Spleen (tissue), 11 donors: ENCODE data around the gene CHM. TPM values are rescaled to one million over a fixed set of nuclear protein-coding genes. Genes with fewer than 3 reads are reported as not detected.

Experiments used
- DNase-seq: peaks from one replicate; pipeline ENCODE4 v3.0.0-alpha.2; 2020
- H3K27ac ChIP-seq, 8 donors: fragments of 200-600 bp; sonication (generic) in 7 of 8; 1 replicate in 4 of 8; 2 replicates in 4 of 8; pipeline versions ENCODE4 v1.5.0 to v1.8.0; 2016 to 2021; ENCODE audit warnings: inconsistent platforms in 4 of 8, mild to moderate bottlenecking in 4 of 8, moderate library complexity in 1 of 8
- H3K27me3 ChIP-seq, 7 donors: fragments of 200-600 bp; sonication (generic) in 6 of 7; replicated peaks in 1 of 7; 1 replicate in 4 of 7; 2 replicates in 3 of 7; pipeline versions ENCODE4 v1.5.0 to v1.8.0; 2016 to 2021; ENCODE audit warnings: inconsistent platforms in 3 of 7, mild to moderate bottlenecking in 1 of 7
- H3K36me3 ChIP-seq, 6 donors: fragments of 200-600 bp; sonication (generic) in 5 of 6; 1 replicate in 4 of 6; 2 replicates in 2 of 6; pipeline versions ENCODE4 v1.5.0 to v1.8.0; 2016 to 2021; ENCODE audit warnings: inconsistent platforms in 2 of 6
- H3K4me1 ChIP-seq, 6 donors: fragments of 200-600 bp; sonication (generic) in 5 of 6; 1 replicate in 3 of 6; 2 replicates in 3 of 6; pipeline versions ENCODE4 v1.5.0 to v1.8.0; 2016 to 2021; ENCODE audit warnings: inconsistent platforms in 3 of 6
- H3K4me3 ChIP-seq, 8 donors: fragments of 200-600 bp; sonication (generic) in 7 of 8; 1 replicate in 4 of 8; 2 replicates in 4 of 8; pipeline versions ENCODE4 v1.5.0 to v1.8.0; 2016 to 2021; ENCODE audit warnings: inconsistent platforms in 4 of 8, mild to moderate bottlenecking in 4 of 8, moderate library complexity in 2 of 8
- H3K9me3 ChIP-seq, 8 donors: fragments of 200-600 bp; sonication (generic) in 7 of 8; 1 replicate in 4 of 8; 2 replicates in 4 of 8; pipeline versions ENCODE4 v1.5.0 to v1.8.0; 2016 to 2021; ENCODE audit warnings: inconsistent platforms in 4 of 8
- POLR2A ChIP-seq, 3 donors: fragments of 450-650 bp; IDR thresholded peaks; one replicate each; pipeline ENCODE4 v1.5.1; 2017; ENCODE audit warnings: antibody characterized with exemption in 3 of 3, mild to moderate bottlenecking in 1 of 3
- POLR2AphosphoS5 ChIP-seq, 3 donors: sonication (generic); formaldehyde crosslinking; IDR thresholded peaks; one replicate each; pipeline ENCODE4 v1.5.1; 2017; ENCODE audit warnings: antibody characterized with exemption in 3 of 3
- WGBS, 5 donors: extraction: QIAGEN DNeasy Blood & Tissue Kit in 3 of 5; methylation state at CpG; one replicate each; pipeline versions ENCODE4 v1.1.5 to v1.1.7; 2013 to 2018; 5-methylcytosine and 5-hydroxymethylcytosine counted together
- intact Hi-C: fragments of 100-400 bp; cut with DNase I; formaldehyde crosslinking; loops from one replicate; pipeline ENCODE4 v1.15.0; 2023; ENCODE audit warnings: low total_unique reads
- polyA plus RNA-seq, 3 donors: library from polyadenylated mRNA; stranded (reverse); fragments of 200-250 nt; gene quantifications; one replicate each; pipeline ENCODE4 v1.2.1, GENCODE V29; 2013
- total RNA-seq, 7 donors: library from RNA; depleted of rRNA in 3 of 7; stranded (reverse); fragments of >200 nt in 3 of 7; fragmentation: NEBNext Ultra II Directional in 4 of 7; extraction: Animal tissue kit (Norgen Biotek cat#: 25700) in 4 of 7; gene quantifications; one replicate each; pipeline versions ENCODE4 v1.1.0 to v1.2.1, GENCODE V29; 2016 to 2021
- TF ChIP-seq, protein P1 (sequence below), 11 experiments: fragments of 200-600 bp in 7 of 11; fragments of 450-650 bp in 4 of 11; sonication (generic) in 4 of 11; IDR thresholded peaks in 8 of 11; conservative IDR thresholded peaks in 3 of 11; 1 replicate in 7 of 11; 2 replicates in 4 of 11; pipeline versions ENCODE4 v1.4.0 to v1.8.0; 2016 to 2021; ENCODE audit warnings: antibody characterized with exemption in 11 of 11, inconsistent platforms in 4 of 11, mild to moderate bottlenecking in 1 of 11
- donor health status: healthy with polysubstance abuse.
- donor health status: DM: no; HTN: no; CAD: no; lungs with moderate emphysema.
- donor health status: DM: no; HTN: no; CAD: no.
- donor health status: Bipolar disorder and iron deficiency.
- donor health status: healthy.
- donor health status: DM: no; HTN: no; CAD: no.
- donor health status: DM: yes; HTN: yes; CAD: no.

CHM gene
- total and polyA plus RNA-seq, 10 donors, result 9.3 to 35.3 (median 23.3) TPM

GRCh38 chrX:85865324-85865723, 182.0 kb downstream of the CHM start:
- no peak for DNase-seq
- no peaks in the 10 kb centered on the region for H3K27me3 ChIP-seq
- no peaks in the 10 kb centered on the region for H3K4me1 ChIP-seq
- H3K36me3 ChIP-seq, result peaks cover 0 to 82% (median 19%) of the 10 kb centered on the region in 6 donors
- no peak overlapping the region for H3K4me3 ChIP-seq
- intact Hi-C loops, result no loop called here
- TF ChIP-seq POLR2A (IDR thresholded peaks at IDR 0.05) (no peak), POLR2AphosphoS5 (IDR thresholded peaks at IDR 0.05) (no peak)
- TF ChIP-seq, protein P1, sequence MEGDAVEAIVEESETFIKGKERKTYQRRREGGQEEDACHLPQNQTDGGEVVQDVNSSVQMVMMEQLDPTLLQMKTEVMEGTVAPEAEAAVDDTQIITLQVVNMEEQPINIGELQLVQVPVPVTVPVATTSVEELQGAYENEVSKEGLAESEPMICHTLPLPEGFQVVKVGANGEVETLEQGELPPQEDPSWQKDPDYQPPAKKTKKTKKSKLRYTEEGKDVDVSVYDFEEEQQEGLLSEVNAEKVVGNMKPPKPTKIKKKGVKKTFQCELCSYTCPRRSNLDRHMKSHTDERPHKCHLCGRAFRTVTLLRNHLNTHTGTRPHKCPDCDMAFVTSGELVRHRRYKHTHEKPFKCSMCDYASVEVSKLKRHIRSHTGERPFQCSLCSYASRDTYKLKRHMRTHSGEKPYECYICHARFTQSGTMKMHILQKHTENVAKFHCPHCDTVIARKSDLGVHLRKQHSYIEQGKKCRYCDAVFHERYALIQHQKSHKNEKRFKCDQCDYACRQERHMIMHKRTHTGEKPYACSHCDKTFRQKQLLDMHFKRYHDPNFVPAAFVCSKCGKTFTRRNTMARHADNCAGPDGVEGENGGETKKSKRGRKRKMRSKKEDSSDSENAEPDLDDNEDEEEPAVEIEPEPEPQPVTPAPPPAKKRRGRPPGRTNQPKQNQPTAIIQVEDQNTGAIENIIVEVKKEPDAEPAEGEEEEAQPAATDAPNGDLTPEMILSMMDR (IDR thresholded peaks at IDR 0.05 in 8 of 11, conservative IDR thresholded peaks at IDR 0.05 in 3 of 11), result no peak
- H3K27ac ChIP-seq, result no peak overlapping the region
- H3K9me3 ChIP-seq, result peaks cover 0 to 23% (median 13%) of the 10 kb centered on the region in 8 donors

DNA sequence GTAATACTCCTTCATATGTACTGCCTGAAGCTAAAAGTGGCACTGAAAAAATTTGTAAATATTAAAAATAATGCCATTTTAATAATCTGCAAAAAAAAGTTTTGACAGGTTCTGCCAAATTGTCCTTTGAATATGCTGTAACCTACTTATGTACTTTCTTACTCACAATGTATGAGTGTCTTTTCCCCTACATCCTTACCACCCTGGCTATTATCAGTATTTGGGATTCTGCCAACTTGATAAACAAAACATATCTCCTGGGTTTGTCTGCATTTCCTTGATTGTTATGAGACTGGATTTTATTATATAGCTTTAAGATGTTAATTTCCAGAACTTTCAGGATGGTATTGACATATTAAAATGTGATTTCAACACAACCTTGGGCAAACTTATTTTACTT, 187.9 kb downstream of the CHM start:
- no peaks in the 10 kb centered on the region for H3K27me3 ChIP-seq
- no peak overlapping the region for H3K27ac ChIP-seq
- DNase-seq, result no peak
- intact Hi-C loops, result no loop called here
- no peak overlapping the region for H3K4me3 ChIP-seq
- no peaks in the 10 kb centered on the region for H3K9me3 ChIP-seq
- H3K4me1 ChIP-seq, result no peaks in the 10 kb centered on the region
- TF ChIP-seq POLR2A (IDR thresholded peaks at IDR 0.05) (no peak), POLR2AphosphoS5 (IDR thresholded peaks at IDR 0.05) (no peak)
- TF ChIP-seq, protein P1 (IDR thresholded peaks at IDR 0.05 in 8 of 11, conservative IDR thresholded peaks at IDR 0.05 in 3 of 11), result no peak
- peaks cover 0 to 23% (median under 1%) of the 10 kb centered on the region in 6 donors for H3K36me3 ChIP-seq

DNA sequence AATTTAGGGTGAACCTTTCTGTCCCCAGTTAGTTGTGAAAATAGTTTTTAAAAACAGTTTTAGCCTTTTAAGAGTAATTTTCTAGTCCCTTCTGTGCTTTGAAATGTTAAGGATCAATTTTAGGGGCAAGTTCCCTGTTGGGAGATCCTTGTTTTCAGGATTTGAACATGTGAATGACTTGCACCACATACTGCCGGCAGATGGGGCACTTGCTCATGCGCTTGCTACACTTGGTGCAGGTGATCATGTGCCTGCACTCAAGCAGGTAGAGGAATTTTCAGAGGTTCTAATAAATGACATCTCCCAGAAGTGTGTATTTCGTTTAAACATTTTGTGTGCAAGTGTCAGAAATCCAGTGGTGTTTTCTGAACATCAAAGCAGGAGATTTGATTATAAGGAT, 195.9 kb downstream of the CHM start:
- Histone ChIP-seq H3K27me3 (no peaks in the 10 kb centered on the region), H3K9me3 (peaks cover 0 to 6% (median 0%) of the 10 kb centered on the region in 8 donors)
- peak; percentile 58 for DNase-seq

DNA sequence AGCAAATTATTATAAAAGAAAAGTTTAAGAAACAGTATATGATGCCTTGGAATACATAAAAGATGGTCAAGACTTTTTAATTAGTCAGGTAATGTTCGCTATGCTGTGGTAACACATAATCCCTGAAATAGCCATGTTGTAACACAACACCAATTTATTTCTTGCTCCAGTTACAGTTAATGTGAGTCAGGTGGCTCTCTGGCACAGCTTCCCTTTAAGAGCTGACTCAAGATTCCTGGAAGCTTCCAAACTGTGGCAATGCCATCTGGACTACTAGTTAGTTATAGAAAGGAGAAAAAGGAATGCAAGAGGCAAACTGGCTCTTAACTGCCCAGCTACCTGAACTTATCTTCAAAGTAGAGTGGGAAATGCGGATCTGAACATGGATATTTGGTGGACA, 210.5 kb downstream of the CHM start:
- H3K27ac ChIP-seq, result no peak overlapping the region
- no peak overlapping the region for H3K4me3 ChIP-seq
- intact Hi-C loops, result no loop called here
- H3K9me3 ChIP-seq, result no peaks in the 10 kb centered on the region
- TF ChIP-seq, protein P1 (IDR thresholded peaks at IDR 0.05 in 8 of 11, conservative IDR thresholded peaks at IDR 0.05 in 3 of 11), result no peak
- TF ChIP-seq POLR2AphosphoS5 (IDR thresholded peaks at IDR 0.05) (no peak), POLR2A (IDR thresholded peaks at IDR 0.05) (no peak)
- no peak for DNase-seq
- no peaks in the 10 kb centered on the region for H3K36me3 ChIP-seq
- H3K27me3 ChIP-seq, result peaks cover 0 to 7% (median 0%) of the 10 kb centered on the region in 7 donors
- 56 to 88% (median 83%) methylated on average over 2 of the region's 2 CpGs for WGBS, 5 donors
- no peaks in the 10 kb centered on the region for H3K4me1 ChIP-seq

More for the DNA sequence above, 195.9 kb downstream of the CHM start:
- no peaks in the 10 kb centered on the region for H3K36me3 ChIP-seq
- TF ChIP-seq, protein P1 (IDR thresholded peaks at IDR 0.05 in 8 of 11, conservative IDR thresholded peaks at IDR 0.05 in 3 of 11), result peak in 3 of 11 experiments; percentile 11 to 18 (median 11)
- no peak for TF ChIP-seq POLR2AphosphoS5 (IDR thresholded peaks at IDR 0.05)
- TF ChIP-seq POLR2A (IDR thresholded peaks at IDR 0.05), result no peak
- no peaks in the 10 kb centered on the region for H3K4me1 ChIP-seq
- 32 to 39% (median 36%) methylated on average over 3 of the region's 3 CpGs for WGBS, 5 donors
- H3K27ac ChIP-seq, result no peak overlapping the region
- no peak overlapping the region for H3K4me3 ChIP-seq
- intact Hi-C loops, result no loop called here
